ENCODE results near the gene SHISA9.

SHISA9 gene

DNA sequence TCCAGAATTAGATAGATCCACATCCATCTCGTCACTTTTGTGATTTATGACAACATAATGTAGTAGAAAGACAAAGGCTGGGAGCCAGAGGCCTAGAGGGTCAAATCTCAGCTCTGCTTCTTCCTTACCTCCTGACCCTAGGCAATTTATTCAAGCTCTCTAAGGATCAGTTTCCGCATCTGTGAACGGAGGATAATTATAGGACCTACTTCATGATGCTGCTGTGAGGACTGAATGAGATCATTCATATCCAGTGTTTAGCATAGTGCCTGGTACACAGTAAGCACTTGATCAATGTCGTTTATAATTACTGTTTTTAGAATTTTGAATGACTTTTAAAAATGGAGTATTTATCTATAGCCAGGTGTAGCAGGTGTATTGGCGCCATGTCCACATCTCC lies 128.4 kb downstream of the SHISA9 start:
- no peak for DNase-seq (ENCODE audit: low spot score)

DNA sequence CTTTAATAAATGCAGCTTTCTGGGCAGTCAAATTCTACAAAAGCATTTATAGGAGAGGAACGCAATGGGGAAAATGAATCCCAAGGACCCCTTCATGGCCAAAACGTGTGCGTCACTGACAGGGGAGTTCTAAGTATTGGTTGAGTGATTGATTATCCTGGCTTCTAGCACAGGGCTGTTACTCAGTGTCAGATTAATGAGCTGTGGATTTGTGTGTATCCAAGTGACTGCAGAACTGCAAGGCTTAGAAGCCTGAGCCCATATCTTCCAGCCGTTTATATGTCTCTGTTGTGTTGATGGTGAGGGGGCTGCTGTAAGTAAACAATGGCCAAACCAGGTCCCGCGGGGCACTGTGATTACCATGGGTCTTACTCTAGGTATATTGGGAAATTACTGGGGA lies 129.4 kb downstream of the SHISA9 start:
- DNase-seq (ENCODE audit: low spot score) = no peak

DNA sequence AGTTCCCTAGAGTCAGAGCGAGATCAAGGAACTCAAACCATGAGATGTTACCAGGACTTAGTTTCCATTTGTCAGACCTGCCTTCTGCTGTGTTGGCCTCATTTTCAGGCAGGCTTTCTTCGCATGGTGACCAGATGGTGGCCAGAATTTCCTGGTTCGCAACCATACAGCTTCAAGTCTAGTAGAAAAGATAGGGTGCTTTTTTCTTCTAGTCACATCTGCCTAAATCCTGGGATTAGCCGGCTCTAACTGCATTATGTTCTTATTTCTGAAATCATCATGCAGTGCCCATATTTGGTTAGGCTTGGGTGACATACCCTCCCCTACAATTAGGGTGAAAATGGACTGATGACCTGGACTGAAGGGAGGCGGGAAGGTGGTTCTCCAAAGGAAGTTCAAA lies 131.5 kb downstream of the SHISA9 start:
- DNase-seq (ENCODE audit: low spot score) = no peak

DNA sequence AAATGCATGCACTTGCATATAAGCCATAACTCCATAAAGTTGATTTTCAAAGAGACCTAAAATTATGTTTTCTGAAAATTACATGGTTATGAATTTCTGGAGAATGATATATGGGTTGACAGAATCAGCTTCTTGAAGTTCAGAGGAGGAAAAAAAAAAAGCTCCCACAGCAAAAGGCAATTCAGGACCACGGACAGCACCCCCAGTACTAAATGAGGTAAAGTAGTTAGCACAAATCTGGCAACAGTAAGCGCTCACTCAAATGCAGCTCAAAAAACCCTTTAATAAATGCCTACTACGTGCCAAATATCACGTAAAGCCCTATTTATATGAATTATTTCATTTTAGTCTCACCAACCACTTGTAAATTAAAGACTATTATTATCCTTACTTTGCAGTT lies 135.2 kb downstream of the SHISA9 start:
- DNase-seq (ENCODE audit: low spot score) = peak; percentile 74

GRCh38 chr16:13038591-13038990 lies 137.2 kb downstream of the SHISA9 start:
- DNase-seq (ENCODE audit: low spot score) = no peak

- no peak for DNase-seq (ENCODE audit: low spot score)
Measured at GRCh38 chr16:13039526-13039925, 138.1 kb downstream of the SHISA9 start.

GRCh38 chr16:13041180-13041579 lies 139.8 kb downstream of the SHISA9 start:
- DNase-seq (ENCODE audit: low spot score) = no peak

- DNase-seq (ENCODE audit: low spot score) = no peak
Measured at GRCh38 chr16:13041646-13042290, 140.4 kb downstream of the SHISA9 start.

GRCh38 chr16:13042291-13042685 lies 140.9 kb downstream of the SHISA9 start:
- DNase-seq (ENCODE audit: low spot score) = no peak

DNA sequence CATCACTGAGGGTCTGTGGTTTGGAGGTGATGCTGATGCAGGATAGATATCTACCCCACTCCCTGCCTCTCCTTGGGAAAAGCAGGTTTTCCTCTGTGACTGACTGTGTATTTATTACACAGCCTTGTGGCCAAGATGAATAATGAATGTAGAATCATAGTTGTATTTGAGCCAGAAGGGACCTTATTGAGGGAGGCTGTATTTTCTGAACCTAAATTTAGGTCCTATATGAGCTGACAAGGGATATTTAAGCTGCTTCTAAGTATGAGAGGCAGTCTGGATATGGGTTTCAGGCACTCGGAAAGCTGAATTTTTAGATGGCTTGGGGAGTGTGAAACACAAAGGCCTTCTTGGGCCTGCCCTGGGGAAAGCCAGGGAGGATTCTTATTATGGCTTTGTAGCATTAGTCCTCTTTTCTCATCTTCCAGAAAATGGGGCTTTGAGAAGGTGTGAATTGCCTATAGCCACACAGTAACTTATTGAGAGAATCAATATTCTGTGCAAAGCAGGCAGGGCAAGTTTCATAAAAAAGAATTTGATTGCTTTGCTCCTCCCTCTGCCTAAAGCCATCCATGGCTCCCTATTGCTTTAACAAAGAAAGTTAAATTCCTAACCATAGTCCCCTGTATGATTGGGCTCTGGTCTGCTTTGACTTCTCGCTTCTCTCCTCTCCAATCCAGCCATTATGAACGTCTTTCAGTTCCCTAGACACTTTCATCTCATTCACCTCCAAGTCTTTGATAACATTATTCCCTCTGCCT lies 144.8 kb downstream of the SHISA9 start:
- DNase-seq (ENCODE audit: low spot score) = no peak

DNA sequence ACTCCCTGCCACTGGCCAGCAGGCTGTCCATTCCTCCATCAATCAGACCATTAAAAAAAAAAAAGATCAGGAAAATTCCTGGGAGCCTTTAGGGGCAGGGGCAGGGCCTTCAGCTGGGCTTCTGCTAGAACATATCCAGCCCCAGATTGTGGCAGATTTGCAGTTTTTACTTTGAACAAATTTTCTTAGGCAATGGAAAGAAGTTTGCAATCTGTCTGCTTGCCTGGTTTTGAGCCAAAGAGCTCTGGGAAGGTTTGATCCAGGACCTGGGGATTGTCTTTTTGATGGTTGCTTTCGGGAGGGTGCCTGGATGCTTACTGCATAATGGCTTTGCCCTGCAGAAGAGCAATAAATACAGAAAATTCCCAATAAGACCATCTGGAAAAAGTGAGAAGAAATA lies 145.9 kb downstream of the SHISA9 start:
- DNase-seq (ENCODE audit: low spot score) = no peak

DNA sequence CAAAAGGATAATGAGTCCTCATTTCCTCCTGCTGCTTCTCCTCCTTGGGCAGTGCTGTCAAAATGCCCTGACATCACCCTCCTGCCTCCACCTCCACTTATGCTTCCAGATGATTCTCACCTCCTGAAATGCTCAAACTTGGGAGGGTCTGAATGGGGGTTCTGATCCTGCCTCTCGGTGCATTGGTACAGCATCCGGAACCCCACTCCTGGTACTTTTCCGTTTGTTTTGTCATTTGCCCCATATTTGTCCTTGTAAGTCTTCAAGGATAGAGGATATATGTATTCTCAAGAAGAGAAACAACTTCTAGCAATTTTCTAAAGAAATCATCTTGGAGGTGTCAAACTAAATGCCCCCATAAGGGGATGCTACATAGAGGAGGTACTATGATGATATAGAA lies 148.3 kb downstream of the SHISA9 start:
- no peak for DNase-seq (ENCODE audit: low spot score)

DNA sequence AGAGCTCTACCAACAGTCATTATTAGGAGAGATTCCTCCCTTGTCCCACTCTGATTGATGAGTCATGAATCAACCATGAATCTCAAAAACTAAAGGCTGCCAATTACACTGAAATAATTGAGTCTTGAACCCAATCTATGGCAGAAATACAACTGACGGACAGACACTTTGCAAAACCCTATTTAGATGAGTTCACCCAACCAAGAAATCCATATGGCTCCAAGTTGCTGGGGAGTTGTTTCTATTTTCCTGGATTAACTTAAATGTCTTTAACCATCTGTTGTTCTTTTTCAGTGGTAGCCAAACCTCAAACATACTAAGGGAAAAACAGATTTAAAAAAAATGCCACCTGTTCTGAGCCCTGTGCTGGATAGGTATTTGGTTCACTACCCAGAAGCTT lies 151.0 kb downstream of the SHISA9 start:
- no peak for DNase-seq (ENCODE audit: low spot score)

DNA sequence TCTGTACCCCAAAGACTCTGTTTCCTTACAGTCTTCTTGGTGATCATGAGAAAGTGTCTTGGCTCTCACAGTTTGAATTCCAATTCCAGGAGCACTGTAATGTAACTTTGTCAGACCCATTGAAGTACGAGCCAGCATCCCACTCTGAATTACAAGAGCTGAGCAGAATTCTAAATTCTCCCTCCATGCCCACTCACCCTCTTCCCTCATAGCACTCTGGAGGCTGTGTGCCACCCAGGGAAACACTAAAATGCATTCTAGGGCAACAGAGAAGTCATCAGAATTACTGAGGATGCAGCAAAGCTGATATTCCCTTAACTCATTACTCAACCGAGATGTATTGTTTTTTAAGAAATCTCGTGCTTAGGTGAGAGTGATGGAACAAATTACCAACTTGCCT lies 154.1 kb downstream of the SHISA9 start:
- no peak for DNase-seq (ENCODE audit: low spot score)

DNA sequence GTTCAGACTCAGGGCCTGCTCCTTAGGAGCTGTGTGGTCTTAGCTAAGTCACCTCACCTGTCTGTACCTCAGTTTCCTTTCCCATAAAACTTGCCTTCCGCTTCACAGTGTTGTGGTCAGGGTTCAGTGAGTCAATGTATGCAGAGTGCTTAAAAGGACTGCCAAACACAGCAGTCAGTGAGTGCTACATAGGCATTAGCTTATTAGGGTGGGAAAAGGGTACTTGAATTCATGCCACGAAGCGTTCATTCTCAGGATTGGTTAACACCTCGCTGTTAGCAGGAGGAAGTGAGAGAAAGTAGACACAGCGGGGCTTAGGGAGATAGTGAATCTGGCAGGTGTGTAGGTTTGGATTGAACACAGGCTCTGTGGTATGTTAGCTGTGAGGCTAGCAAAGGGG lies 155.2 kb downstream of the SHISA9 start:
- DNase-seq (ENCODE audit: low spot score) = no peak

- no peak for DNase-seq (ENCODE audit: low spot score)
Measured at GRCh38 chr16:13060932-13061331, 159.5 kb downstream of the SHISA9 start.

GRCh38 chr16:13061691-13062090 lies 160.3 kb downstream of the SHISA9 start:
- no peak for DNase-seq (ENCODE audit: low spot score)

DNA sequence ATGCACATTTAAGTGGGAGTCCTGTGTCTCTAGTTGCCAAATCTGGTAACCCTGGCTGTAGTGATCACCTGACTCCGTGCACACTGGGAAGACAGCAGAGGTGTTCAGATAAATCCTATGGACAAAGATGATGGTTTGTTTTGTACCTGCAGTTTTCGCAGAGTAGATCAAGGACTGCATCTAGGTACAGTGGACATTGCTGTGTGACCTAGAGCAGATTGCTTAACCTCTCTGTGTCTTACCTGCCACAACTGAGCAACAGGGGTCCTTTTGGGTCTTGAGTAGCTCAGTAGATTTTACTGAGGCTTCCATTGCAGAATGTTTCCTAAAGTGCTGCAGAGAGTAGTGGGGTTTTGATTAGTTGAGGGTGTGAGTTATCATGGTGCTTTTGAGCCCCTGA lies 160.8 kb downstream of the SHISA9 start:
- DNase-seq (ENCODE audit: low spot score) = no peak

DNA sequence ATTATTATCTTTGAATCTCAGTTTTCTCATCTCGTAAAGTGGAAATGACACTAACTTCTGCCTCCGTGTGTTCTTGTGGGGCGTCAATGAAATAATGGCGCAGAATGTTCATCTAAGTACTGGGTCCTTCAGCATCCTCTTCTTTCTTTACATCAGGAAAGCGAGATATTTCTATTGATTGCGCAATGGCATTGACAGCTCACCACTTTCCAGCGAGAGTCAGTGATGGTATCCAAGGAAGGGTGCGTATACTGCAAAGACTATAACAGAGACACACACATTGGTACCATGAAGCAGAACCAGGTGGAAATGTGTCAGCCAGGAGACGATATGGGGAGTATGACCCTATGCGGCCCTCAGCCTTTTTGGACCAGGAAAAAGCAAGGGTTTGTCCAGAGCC lies 162.1 kb downstream of the SHISA9 start:
- no peak for DNase-seq (ENCODE audit: low spot score)

DNA sequence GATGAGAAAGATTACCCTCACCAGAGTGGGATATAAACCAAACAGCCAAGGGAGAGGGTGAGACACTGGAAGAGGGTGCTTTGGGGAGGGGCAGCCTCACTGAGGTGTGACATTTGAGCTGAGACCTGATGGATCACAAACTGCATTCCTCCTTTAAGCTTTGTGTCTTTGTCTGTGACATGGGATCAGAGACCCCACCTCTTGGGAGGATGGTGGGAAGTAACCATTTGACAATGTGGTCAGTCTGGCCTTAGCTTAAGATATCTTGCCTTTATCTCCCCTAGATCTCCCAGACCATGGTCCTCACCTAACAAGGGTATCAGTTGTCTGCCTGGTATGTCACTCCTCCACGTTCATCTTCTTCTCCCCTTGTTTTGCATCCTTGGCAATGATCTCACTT lies 163.4 kb downstream of the SHISA9 start:
- no peak for DNase-seq (ENCODE audit: low spot score)

GRCh38 chr16:13067648-13068047 lies 166.2 kb downstream of the SHISA9 start:
- DNase-seq (ENCODE audit: low spot score) = no peak

- no peak for DNase-seq (ENCODE audit: low spot score)
Measured at GRCh38 chr16:13068912-13069583, 167.7 kb downstream of the SHISA9 start.

DNA sequence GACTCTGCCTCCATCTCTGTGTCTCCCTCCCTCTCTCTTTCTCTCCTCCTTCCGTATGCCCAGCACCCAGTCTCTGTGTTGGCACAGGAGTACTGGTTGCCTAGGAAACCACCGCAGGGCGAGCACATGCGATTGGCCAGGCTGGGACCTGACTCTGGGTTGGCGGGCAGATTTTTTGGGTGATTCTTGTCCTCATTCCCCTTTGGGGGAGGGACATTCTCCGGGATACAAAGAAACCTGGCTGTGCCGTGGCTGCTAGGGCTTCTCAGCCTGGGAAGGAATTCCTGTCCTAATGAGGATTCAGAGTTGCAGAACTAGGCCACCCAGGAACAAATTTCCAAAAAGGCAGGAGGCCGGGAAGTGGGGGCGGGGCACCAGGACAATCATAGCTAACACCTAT lies 168.9 kb downstream of the SHISA9 start:
- DNase-seq (ENCODE audit: low spot score) = peak; percentile 83

All from iPS-NIHi11 (cell line).